Measurements from ENCODE around the gene TBCD.

Gene TBCD

GRCh38 chr17:82791532-82791931, 39.7 kb downstream of the TBCD start:
- DNase-seq, result no peak

GRCh38 chr17:82793974-82794630, 42.2 kb downstream of the TBCD start:
- DNase-seq, result no peak

- DNase-seq, result no peak
These were observed 43.1 kb downstream of the TBCD start for GRCh38 chr17:82794781-82795482.

GRCh38 chr17:82795615-82796014, 43.8 kb downstream of the TBCD start:
- no peak for DNase-seq

GRCh38 chr17:82797061-82797460, 45.2 kb downstream of the TBCD start:
- DNase-seq, result no peak

- no peak for DNase-seq
These were observed 46.9 kb downstream of the TBCD start for GRCh38 chr17:82798752-82799151.

GRCh38 chr17:82799591-82799990, 47.7 kb downstream of the TBCD start:
- no peak for DNase-seq

GRCh38 chr17:82800885-82801284, 49.0 kb downstream of the TBCD start:
- no peak for DNase-seq

- no peak for DNase-seq
These were observed 49.6 kb downstream of the TBCD start for GRCh38 chr17:82801377-82801970.

GRCh38 chr17:82802075-82802780, 50.4 kb downstream of the TBCD start:
- no peak for DNase-seq

GRCh38 chr17:82803185-82803584, 51.3 kb downstream of the TBCD start:
- DNase-seq, result no peak

GRCh38 chr17:82803606-82804005, 51.7 kb downstream of the TBCD start:
- DNase-seq, result no peak

GRCh38 chr17:82804442-82805191, 52.8 kb downstream of the TBCD start:
- DNase-seq, result no peak

- DNase-seq, result no peak
These were observed 53.4 kb downstream of the TBCD start for GRCh38 chr17:82805254-82805653.

GRCh38 chr17:82805823-82806222, 54.0 kb downstream of the TBCD start:
- DNase-seq, result no peak

GRCh38 chr17:82806645-82807044, 54.8 kb downstream of the TBCD start:
- no peak for DNase-seq

GRCh38 chr17:82807101-82807500, 55.2 kb downstream of the TBCD start:
- no peak for DNase-seq

- no peak for DNase-seq
These were observed 55.7 kb downstream of the TBCD start for GRCh38 chr17:82807562-82807961.

GRCh38 chr17:82808006-82808405, 56.1 kb downstream of the TBCD start:
- no peak for DNase-seq

GRCh38 chr17:82808921-82809905, 57.3 kb downstream of the TBCD start:
- DNase-seq, result no peak

GRCh38 chr17:82810644-82811430, 59.0 kb downstream of the TBCD start:
- DNase-seq, result no peak

All from activated CD4-positive, alpha-beta T cell treated with anti-CD3 and anti-CD28 coated beads for 48 hours (primary cell).